GM19438 (cell line): ENCODE measurements around the gene SRSF3.

ENCODE experiments used
- ATAC-seq: cut with Tn5 transposase; IDR thresholded peaks from one replicate; pipeline ENCODE4 v1.9.1; 2021; ENCODE audit warnings: low read depth; ENCODE audit not compliant: unreplicated experiment

Gene SRSF3

DNA sequence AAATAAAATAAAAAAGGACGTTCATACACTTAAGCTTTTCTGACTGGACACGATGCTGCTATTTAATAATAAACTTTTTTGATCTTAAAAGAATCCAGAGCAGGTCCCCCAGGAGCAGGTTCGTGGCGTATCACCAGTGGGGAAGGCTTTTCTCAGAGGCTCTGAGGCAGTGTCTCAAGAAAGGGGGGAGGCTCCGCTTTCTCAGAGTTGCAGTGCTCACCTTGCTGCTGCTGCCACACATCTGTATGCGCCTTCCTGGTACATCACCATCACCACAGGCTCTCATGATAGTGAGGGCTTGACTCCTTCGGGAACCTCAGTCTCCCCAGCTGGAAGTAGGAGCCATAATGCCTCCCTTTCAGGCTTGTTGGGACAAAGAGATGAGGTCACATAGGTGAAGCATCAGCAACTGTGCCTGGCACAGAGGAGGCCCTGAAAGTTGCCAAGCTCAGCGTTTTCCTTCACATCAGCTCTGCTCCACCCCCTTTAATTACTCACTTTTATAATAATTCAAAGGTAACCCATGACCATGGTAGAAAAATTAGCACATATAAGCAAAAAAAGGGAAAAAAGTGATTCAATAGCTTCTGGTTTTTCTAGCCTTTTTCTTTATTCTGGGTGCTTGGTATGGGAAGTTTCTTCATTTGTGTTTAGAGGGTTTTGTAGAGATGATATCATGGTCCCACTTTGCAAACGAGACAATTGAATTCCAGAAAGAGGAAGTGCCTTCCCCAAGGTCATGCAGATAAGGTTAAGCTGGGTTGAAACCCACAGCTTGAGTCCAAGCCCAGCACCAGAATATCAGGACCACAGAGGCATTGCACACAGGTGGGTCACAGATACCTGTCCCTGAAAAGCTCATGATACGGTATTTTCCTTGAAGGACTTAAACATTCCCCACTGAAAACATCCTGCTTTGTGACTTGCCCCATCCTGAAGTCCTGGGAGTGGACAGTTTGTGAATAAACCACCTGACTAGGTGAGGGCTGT lies 24.5 kb downstream of the SRSF3 start:
- ATAC-seq: no peak

DNA sequence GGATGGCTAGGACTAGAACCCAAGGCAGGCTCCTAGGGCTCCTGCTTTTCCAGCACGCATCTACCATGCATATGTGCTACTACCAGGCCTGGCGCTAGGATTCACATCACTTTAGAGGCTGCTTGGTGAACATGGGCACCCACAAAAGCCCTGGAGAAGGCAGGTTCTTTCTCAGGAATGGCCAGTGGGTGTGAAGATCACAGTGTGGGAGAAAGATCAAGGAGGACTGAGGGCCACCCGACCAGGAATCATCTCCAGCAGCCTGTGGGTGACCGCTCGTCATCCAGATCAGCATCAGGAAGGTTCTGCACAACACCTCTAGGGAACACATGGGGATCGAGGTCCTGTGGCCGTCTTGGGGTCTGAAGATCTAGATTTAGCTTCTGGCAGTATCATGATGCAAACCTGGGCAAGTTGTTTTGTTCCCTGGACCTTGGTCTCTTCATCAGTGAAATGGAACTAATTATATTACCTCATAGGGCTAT lies 27.3 kb downstream of the SRSF3 start:
- ATAC-seq: no peak

DNA sequence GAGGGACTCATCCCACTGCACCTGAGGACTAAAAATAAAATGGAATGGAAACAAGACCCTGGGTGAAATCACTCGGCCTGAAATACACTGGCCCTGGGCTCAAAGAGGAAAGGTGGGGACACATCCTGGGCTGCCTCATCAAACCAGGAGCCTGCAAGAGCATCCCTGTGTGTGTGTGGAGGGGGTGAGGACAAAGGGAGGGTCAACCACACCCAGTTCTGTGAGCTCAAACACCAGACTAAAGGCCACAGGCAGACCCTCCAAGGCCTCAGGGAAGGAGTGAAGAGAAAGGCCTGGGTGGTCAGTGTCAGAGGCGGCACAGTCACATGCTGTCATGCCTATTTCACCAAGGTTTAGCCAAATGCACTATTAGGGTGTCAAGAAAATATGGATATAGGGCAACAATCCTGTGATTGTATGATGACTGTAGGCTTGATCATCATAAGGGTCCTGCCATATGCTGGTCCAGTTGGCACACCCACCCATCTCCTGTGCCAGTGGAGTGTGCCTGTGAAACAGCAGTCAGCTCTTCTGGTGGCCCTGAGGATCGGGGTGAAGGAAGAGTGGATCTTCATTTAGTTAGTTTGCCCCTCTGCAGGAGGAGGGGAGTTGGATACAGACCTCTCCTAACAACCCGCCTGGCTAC lies 28.9 kb downstream of the SRSF3 start:
- ATAC-seq: no peak

DNA sequence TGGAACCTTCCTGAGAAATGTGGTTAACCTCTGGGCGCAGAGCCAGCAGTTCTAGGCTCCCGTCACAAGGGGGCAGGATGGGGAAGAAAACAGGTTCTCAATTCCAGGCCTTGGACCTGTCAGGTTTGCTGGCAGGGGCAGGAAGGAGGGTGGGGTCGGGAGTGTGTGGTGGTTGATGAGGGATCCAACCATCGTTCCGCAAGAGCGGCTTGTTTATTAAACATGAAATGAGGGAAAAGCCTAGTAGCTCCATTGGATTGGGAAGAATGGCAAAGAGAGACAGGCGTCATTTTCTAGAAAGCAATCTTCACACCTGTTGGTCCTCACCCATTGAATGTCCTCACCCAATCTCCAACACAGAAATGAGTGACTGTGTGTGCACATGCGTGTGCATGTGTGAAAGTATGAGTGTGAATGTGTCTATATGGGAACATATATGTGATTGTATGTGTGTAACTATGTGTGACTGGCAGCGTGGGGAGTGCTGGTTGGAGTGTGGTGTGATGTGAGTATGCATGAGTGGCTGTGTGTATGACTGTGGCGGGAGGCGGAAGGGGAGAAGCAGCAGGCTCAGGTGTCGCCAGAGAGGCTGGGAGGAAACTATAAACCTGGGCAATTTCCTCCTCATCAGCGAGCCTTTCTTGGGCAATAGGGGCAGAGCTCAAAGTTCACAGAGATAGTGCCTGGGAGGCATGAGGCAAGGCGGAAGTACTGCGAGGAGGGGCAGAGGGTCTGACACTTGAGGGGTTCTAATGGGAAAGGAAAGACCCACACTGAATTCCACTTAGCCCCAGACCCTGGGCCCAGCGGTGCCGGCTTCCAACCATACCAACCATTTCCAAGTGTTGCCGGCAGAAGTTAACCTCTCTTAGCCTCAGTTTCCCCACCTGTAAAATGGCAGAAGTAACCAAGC lies 29.6 kb downstream of the SRSF3 start:
- ATAC-seq: peak; percentile 57

DNA sequence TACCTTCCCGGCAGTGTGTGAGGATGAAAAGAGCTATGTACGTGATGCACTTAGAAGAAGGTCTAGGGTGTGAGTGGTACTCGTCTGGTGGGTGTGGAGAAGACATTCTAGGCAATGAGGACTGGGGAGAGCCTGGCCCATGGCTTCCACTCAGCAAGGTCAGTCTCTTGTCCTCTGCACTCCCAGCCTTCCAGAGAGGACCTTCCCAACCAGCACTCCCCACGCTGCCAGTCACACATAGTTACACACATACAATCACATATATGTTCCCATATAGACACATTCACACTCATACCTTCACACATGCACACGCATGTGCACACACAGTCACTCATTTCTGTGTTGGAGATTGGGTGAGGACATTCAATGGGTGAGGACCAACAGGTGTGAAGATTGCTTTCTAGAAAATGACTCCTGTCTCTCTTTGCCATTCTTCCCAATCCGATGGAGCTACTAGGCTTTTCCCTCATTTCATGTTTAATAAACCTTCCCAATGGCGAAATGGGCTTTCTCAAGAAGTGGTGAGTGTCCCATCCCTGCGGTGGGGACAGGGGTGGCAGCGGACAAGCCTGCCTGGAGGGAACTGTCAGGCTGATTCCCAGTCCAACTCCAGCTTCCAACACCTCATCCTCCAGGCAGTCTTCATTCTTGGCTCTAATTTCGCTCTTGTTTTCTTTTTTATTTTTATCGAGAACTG lies 30.4 kb downstream of the SRSF3 start:
- ATAC-seq: no peak

DNA sequence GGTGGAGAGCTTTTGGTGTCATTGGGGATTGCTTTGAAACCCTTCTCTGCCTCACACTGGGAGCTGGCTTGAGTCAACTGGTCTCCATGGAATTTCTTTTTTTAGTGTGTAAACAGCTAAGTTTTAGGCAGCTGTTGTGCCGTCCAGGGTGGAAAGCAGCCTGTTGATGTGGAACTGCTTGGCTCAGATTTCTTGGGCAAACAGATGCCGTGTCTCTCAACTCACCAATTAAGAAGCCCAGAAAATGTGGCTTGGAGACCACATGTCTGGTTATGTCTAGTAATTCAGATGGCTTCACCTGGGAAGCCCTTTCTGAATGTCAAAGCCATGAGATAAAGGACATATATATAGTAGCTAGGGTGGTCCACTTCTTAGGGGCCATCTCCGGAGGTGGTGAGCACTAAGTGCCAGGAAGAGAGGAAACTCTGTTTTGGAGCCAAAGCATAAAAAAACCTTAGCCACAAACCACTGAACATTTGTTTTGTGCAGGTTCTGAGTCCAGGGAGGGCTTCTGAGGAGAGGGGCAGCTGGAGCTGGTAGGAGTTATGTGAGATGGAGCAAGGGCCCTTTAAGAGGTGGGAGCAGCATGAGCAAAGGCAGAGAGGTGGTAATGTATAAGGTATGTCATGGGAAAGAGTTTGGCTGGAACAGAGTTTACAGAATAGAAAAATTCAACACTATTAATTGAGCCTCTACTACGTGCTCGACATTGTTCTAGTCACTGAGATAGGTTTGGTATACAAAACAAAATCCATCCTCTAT lies 31.2 kb downstream of the SRSF3 start:
- no peak for ATAC-seq

DNA sequence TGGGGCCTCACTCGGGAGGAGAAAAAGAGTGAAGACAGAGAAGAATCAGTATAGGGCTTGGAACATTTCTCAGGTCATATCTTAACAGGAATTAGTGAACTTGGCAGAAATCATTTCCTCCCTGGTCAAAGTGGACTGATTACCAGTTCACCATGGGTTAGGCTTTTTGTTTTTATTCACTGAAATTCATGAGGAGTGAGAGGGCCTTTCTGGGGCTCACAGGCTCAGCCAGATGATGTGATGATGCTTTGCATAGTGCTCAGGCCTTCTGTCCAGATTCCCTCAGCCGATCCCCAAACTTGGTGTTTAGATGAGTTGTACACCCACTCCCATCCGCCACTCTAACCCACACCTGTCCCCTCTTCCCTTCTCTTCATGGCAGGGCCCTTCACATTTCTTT lies 32.5 kb downstream of the SRSF3 start:
- no peak for ATAC-seq

DNA sequence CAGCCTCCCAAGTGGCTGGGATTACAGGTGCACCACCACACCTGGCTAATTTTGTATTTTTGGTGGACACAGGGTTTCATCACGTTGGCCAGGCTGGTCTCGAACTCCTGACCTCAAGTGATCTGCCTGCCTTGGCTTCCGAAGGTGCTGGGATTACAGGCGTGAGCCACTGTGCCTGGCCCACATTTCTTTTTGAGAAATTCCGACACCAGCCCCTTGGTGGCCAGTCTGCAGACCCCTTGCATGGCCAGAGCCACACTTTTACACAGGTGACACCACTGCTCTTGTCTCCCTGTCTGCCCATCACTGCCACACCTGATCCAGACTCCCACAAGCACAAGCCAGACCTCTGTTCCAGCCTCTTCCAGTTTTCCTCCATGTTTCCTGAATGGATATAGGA lies 33.0 kb downstream of the SRSF3 start:
- no peak for ATAC-seq

DNA sequence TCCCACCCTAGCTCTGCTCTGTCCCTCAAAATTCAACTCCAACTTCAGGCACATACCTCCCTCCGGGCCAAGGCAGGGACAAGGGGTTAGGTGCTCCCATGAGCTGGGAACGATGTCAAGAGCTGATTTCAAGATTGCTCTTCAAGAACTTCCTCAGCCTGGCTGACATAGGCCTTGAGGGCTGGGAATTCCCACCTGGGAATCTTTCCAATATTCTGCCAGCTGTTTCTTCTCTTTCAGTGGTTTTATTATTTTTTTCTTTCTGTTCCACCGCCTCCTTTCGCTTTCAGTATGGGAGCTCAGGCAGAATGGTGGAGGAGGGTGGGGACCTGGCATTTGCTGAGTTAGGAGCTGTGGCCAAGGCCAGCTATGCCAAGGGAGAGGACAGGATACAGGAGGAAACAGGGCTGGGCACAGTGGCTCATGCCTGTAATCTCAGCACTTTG lies 33.7 kb downstream of the SRSF3 start:
- no peak for ATAC-seq

DNA sequence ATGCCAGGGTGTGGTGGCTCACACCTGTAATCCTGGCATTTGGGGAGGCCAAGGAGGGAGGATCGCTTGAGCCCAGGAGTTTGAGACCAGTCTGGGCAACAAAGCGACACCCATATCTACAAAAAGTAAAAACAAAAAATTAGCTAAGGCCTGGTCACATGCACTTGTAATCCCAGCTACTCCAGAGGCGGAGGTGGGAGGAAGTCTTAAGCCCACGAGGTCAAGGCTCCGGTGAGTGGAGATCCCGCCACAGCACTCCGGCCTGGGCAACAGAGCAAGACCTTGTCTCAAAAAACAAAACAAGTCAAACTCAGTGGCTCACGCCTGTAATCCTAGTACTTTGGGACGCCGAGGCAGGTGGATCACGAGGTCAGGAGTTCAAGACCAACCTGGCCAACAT lies 35.6 kb downstream of the SRSF3 start:
- no peak for ATAC-seq

DNA sequence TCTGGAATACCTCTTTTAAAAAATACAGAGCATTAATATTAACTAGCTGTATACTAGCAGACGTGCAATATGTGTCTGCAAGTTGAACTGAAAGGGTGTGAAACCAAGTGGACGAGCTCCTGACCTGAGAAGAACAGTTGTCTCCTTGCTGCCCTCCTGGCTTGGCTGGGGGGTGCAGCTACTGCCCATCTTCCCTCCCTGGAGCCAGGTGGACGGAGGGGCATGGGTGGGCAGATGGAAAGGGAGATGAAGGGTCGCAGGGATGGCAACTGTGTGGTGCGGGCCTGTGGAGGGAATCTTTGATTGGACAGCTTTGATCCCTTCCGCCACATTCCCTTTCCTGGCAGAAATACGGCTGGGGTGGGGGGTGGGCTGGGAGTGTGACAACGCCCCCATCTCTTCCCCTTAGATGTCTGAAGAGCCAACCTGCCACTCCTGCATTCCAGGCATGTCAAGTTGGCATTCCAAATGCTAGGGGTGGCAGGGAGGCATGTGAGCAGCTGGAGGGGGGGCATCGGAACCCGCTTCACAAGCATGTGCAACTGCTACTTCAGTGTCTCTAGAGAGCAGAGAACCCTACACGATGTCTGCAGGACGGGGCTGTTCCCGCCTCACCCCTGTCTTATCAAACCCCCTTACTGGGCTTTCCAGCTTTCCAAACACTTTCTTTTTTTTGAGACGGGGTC lies 37.3 kb downstream of the SRSF3 start:
- ATAC-seq: no peak

DNA sequence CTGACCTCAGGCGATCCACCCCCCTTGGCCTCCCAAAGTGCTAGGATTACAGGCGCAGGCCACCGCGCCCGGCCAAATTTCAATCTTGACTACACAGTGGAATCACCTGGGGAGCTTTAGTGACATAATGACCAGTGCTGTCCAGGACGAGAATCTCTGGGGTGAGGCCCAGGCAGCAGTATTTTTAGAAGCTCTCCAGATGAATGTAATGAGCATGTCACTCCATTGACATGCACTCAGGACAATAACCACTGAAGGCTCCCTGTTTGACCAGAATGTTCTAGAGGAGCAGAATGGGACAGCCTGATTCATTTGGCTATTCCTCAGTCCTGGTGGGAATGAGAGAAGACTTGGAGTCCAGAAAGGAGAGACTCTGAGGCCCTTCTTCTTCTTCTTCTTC lies 39.2 kb downstream of the SRSF3 start:
- ATAC-seq: no peak

DNA sequence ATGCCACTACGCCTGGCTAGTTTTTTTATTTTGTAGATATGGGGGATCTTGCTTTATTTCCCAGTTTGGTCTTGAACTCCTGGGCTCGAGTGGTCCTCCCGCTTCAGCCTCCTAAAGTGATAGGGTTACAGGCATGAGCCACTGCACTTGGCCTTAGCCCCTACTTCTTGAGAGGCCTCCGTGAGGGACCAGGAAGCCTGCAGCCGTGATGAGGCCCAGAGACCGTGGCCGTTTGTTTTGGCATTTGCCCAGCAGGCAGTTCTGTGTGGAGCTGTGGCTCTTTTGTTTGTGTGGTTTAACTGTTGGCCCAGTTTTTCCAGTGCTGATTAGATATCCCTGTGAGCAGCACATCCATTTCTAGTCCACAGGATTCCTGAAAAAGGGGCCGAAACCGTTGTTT lies 39.8 kb downstream of the SRSF3 start:
- no peak for ATAC-seq

DNA sequence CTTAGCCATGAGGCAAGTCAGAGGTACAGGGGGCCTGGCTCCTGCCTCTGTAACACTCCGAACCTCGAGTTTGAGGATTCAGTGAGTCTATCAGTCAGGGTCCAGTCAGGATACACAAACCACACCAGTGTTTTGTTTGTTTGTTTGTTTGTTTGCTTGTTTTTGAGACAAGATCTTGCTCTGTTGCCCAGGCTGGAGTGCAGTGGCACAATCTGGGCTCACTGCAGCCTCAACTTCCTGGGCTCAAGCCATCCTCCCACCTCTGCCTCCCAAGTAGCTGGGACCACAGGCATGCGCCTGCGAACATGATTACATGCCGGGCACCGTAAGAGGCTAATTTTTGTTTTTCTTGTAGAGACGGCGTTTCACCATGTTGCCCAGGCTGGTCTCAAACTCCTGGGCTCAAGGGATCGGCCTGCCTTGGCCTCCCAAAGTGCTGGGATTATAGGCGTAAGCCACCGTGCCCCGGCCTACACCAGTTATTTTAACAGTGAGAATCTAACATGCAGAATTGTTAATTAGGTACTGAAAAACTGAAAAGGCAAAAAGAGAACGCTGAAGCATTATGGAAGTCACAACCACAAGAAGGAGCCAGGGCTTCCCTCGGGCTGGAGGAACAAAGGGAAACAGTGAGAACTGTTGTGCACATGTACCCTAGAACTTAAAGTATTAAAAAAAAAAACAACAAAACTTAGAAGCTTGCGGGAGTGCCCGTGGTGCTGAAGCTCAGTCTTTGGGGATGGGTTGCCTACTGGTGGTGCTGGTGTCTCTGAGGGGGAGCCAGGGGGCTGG lies 40.4 kb downstream of the SRSF3 start:
- no peak for ATAC-seq

DNA sequence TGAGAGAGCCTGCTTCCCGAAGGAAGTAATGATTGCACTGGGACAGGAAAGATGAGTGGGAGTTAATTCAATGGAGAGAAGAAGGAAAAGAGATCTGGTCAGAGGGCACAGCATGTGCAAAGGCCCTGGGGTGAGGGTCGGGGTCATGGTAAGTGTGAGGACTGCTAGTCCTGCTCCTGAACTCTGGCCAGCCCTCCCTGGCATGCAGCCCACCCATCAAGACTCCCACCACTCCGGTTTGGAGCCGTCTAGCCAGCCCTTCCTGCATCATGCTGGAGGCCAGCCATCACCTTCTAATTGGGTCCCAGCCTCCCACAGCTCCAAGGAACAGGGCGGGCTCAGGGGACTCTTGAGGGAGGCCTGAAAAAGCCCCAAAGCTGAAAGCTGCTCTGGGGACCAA lies 42.1 kb downstream of the SRSF3 start:
- no peak for ATAC-seq

DNA sequence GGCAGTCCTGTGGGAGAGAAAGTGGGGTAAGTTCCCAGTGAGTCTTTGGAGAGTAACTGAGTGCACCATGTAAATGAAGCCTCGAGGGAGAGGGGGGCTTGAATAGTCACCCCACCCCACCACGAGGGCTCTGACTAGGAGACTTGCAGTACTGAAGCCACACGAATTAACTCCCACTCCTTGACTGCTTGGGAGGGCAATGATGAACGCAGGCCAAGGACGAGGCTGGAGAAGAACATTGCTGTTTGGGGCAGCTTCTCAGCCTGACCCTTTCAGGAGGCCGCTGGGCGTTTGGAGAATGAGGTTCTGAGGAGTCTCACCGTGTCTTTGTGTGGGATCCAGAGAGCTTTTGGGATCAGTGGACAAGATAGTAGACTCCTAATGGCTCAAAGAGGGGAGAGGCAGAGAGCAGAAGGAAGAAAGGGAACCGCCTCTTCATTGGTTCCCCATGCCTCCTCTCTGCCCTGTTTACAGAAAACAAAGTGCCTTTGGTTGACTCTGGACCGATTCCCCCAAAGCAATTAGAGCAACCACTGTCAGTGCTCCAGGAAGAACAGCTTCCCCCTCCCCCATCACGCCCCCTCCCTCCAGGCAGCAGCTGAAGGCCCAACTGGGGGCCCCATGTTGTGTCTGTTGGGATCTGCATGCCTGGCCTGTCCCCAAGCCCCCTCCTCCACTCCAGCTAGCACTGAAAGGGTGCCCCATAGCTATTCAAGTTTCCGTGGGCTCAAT lies 42.7 kb downstream of the SRSF3 start:
- ATAC-seq: no peak

DNA sequence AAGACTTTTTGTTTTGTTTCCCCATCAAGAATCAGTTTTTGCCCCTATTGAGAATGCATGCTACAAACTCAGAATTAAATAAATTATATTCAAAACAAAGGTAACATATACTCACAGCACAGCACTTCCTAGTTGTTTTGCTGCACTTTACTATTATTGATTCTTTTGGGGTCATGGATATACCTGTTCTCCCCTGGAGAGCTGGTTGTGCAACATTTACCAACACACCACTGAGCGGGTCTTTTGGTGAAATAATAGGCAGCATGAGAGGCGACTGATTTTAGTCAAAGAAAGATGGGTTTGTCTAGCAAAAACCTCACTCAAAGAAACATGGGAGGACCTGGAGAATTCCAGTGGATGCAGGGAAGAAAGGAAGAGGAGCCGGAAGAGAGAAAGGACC lies 44.4 kb downstream of the SRSF3 start:
- no peak for ATAC-seq
